Measurements from ENCODE around the gene GASK1A.

- no peak for TF ChIP-seq POLR2A (IDR thresholded peaks at IDR 0.05; ENCODE audit: low read length)
- no peak for TF ChIP-seq GATA1 (IDR thresholded peaks at IDR 0.05; ENCODE audit: low read depth, low read length)
These were observed 33.1 kb upstream of the GASK1A start for GRCh38 chr3:42946050-42946449.
